ENCODE data around the gene TAB2. TPM values are rescaled to one million over a fixed set of nuclear protein-coding genes. Genes with fewer than 3 reads are reported as not detected.

The TAB2 gene
- total and polyA plus RNA-seq, 2 donors (not counting 1 experiment from before 2014, with no cell fraction given) = 31.6 to 88.5 TPM

DNA sequence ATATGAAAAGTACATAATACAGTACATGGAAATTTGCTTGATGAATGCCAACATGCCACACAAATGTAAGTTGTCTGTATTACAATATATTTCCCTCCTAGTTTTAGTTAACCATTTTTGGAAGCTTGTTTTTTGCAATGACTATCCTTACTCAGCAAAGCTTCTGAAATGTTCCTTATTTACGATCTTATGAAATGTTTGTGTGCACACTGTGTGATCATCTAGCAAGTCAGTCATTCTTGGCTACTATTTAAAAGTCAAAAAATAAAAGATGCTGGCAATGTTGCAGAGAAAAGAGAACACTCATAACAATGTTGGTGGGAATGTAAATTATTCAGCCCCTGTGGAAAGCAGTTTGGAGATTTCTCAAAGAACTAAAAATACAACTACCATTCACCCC, 116.4 kb downstream of the TAB2 start:
- POLR2A ChIA-PET = interaction anchor here (0.5 to 2.5 kb wide), 2 partner anchors 117 to 244 kb away, joined by 4 to 10 read pairs; partner anchors contain the start of gene TAB2
- no peaks in the 10 kb centered on the region for H3K9me3 Mint-ChIP-seq (ENCODE audit: insufficient read depth)
- peaks cover under 1 to 10% of the 10 kb centered on the region in 2 donors for H3K4me1 ChIP-seq (ENCODE audit: control insufficient read depth in 2 of 2, insufficient read depth in 2 of 2, low read length in 2 of 2)
- ATAC-seq (ENCODE audit: low read depth) (no peak), DNase-seq (no peak)
- H3K9ac ChIP-seq (ENCODE audit: low read length) = no peak overlapping the region
- H3K27me3 ChIP-seq (replicated peaks in 1 of 4; ENCODE audit: control extremely low read depth in 1 of 4, control insufficient read depth in 3 of 4, insufficient read depth in 4 of 4, low read length in 3 of 4) = no peaks in the 10 kb centered on the region
- no peaks in the 10 kb centered on the region for H3K79me2 ChIP-seq (ENCODE audit: control insufficient read depth, insufficient read depth, low read length)
- no peaks in the 10 kb centered on the region for H3K36me3 ChIP-seq (replicated peaks in 1 of 2; ENCODE audit: control extremely low read depth in 1 of 2, control insufficient read depth in 1 of 2, extremely low read depth in 1 of 2, insufficient read depth in 2 of 2, low read length in 1 of 2)
- no peak overlapping the region for H3K4me3 Mint-ChIP-seq
- no peak overlapping the region for H3K4me3 ChIP-seq (ENCODE audit: control extremely low read depth in 1 of 5, extremely low read depth in 1 of 5, insufficient read depth in 1 of 5, low read depth in 2 of 5, low read length in 4 of 5)
- no peaks in the 10 kb centered on the region for H4K20me1 ChIP-seq (ENCODE audit: control insufficient read depth, insufficient read depth, low read length, poor library complexity, severe bottlenecking)
- no CpG with 5 or more reads among the region's 1 CpG for WGBS (ENCODE audit: insufficient coverage)
- H3K27me3 Mint-ChIP-seq = no peaks in the 10 kb centered on the region
- H2AFZ ChIP-seq (ENCODE audit: insufficient read depth, low read depth, low read length, poor library complexity, severe bottlenecking) = no peak overlapping the region
- TF ChIP-seq, protein P1, sequence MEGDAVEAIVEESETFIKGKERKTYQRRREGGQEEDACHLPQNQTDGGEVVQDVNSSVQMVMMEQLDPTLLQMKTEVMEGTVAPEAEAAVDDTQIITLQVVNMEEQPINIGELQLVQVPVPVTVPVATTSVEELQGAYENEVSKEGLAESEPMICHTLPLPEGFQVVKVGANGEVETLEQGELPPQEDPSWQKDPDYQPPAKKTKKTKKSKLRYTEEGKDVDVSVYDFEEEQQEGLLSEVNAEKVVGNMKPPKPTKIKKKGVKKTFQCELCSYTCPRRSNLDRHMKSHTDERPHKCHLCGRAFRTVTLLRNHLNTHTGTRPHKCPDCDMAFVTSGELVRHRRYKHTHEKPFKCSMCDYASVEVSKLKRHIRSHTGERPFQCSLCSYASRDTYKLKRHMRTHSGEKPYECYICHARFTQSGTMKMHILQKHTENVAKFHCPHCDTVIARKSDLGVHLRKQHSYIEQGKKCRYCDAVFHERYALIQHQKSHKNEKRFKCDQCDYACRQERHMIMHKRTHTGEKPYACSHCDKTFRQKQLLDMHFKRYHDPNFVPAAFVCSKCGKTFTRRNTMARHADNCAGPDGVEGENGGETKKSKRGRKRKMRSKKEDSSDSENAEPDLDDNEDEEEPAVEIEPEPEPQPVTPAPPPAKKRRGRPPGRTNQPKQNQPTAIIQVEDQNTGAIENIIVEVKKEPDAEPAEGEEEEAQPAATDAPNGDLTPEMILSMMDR (IDR thresholded peaks at IDR 0.05) = no peak
- TF ChIP-seq EZH2 (IDR thresholded peaks at IDR 0.05; ENCODE audit: borderline replicate concordance, insufficient read depth, low read depth, low read length, poor library complexity, severe bottlenecking) = no peak
- H3K27ac ChIP-seq (ENCODE audit: low read length in 2 of 2) = no peak overlapping the region
- intact Hi-C loops (cut with micrococcal nuclease) = no loop called here
- H3K4me1 Mint-ChIP-seq = peaks cover 23% of the 10 kb centered on the region
- H3K27ac Mint-ChIP-seq = no peak overlapping the region
- CTCF ChIA-PET = interaction anchor here (0.7 to 8.4 kb wide), 15 partner anchors 9 to 856 kb away, joined by 3 to 201 read pairs (median 19); no protein-coding TSS in a partner anchor
- H3K9me3 ChIP-seq (ENCODE audit: control extremely low read depth in 1 of 3, control insufficient read depth in 2 of 3, insufficient read depth in 1 of 3, low read length in 2 of 3) = no peaks in the 10 kb centered on the region
- no peak overlapping the region for H3K4me2 ChIP-seq (replicated peaks; ENCODE audit: low read depth, low read length, poor library complexity, severe bottlenecking)

DNA sequence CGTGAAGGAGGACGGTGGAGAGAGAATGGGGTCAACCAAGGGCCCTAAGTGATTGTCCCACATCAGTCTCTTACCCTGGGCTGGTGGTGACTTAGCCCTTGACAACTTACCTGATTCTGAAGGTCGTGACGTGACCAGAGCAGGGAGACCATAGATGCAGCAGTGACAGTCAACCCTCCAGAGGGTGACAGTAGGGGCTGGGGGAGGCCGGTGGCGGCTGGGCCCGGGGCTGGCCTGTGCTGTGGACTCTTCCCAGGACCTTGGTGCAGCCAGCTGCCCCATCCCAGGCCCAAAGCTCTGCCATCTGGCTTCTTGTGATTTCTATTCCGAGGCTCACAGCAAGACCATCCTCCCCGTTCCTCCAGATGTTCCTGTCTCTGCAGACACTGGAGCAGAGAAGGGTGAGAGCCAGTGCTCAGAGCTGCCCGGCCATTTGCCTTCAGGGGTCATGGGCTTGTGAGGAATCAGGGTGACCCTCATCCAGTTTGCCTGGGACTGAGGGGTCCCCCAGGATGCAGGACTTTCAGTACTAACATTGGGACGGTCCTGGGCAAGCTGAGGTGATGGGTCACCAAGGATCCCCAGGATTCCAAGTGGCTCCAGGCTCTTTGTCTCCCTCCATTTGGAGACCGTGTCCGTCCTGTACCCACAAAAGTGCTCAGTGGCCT, 118.5 kb downstream of the TAB2 start:
- intact Hi-C loops (cut with micrococcal nuclease) = no loop called here

More for the DNA sequence above, 118.5 kb downstream of the TAB2 start:
- no peak overlapping the region for H3K9ac ChIP-seq (ENCODE audit: low read length)
- Mint-ChIP-seq H3K27ac (no peak overlapping the region), H3K4me1 (peaks cover 33% of the 10 kb centered on the region), H3K4me3 (no peak overlapping the region), H3K27me3 (no peaks in the 10 kb centered on the region), H3K9me3 (ENCODE audit: insufficient read depth) (no peaks in the 10 kb centered on the region)
- H3K79me2 ChIP-seq (ENCODE audit: control insufficient read depth, insufficient read depth, low read length) = no peaks in the 10 kb centered on the region
- H3K4me2 ChIP-seq (replicated peaks; ENCODE audit: low read depth, low read length, poor library complexity, severe bottlenecking) = no peak overlapping the region
- no peaks in the 10 kb centered on the region for H3K27me3 ChIP-seq (replicated peaks in 1 of 4; ENCODE audit: control extremely low read depth in 1 of 4, control insufficient read depth in 3 of 4, insufficient read depth in 4 of 4, low read length in 3 of 4)
- no peaks in the 10 kb centered on the region for H3K36me3 ChIP-seq (replicated peaks in 1 of 2; ENCODE audit: control extremely low read depth in 1 of 2, control insufficient read depth in 1 of 2, extremely low read depth in 1 of 2, insufficient read depth in 2 of 2, low read length in 1 of 2)
- peaks cover 6 to 11% of the 10 kb centered on the region in 2 donors for H3K4me1 ChIP-seq (ENCODE audit: control insufficient read depth in 2 of 2, insufficient read depth in 2 of 2, low read length in 2 of 2)
- POLR2A ChIA-PET = interaction anchor here (0.6 kb wide), 1 partner anchor 370 kb away, joined by 8 read pairs; no protein-coding TSS in a partner anchor
- H3K27ac ChIP-seq (ENCODE audit: low read length in 2 of 2) = no peak overlapping the region
- H2AFZ ChIP-seq (ENCODE audit: insufficient read depth, low read depth, low read length, poor library complexity, severe bottlenecking) = no peak overlapping the region
- no peaks in the 10 kb centered on the region for H4K20me1 ChIP-seq (ENCODE audit: control insufficient read depth, insufficient read depth, low read length, poor library complexity, severe bottlenecking)
- no peak for DNase-seq
- CTCF ChIA-PET = interaction anchor here (5.7 to 8.4 kb wide), 3 partner anchors 80 to 407 kb away, joined by 104 to 201 read pairs (median 114); no protein-coding TSS in a partner anchor
- TF ChIP-seq, protein P1 (IDR thresholded peaks at IDR 0.05) = no peak
- TF ChIP-seq EZH2 (IDR thresholded peaks at IDR 0.05; ENCODE audit: borderline replicate concordance, insufficient read depth, low read depth, low read length, poor library complexity, severe bottlenecking) = no peak
- no peak overlapping the region for H3K4me3 ChIP-seq (ENCODE audit: control extremely low read depth in 1 of 5, extremely low read depth in 1 of 5, insufficient read depth in 1 of 5, low read depth in 2 of 5, low read length in 4 of 5)
- 98% methylated on average over 13 of the region's 13 CpGs for WGBS (ENCODE audit: insufficient coverage)
- no peaks in the 10 kb centered on the region for H3K9me3 ChIP-seq (ENCODE audit: control extremely low read depth in 1 of 3, control insufficient read depth in 2 of 3, insufficient read depth in 1 of 3, low read length in 2 of 3)
- ATAC-seq (ENCODE audit: low read depth) = no peak
